T1000 (cell line): ENCODE results near the gene GOLGA6A.
"Not testable (repeated sequence)": the region's sequence is repeated elsewhere in the genome, so short reads cannot be mapped to it uniquely, and the experiment has no call there.

Experiments
- DNase-seq: peaks from one replicate; lab custom pipeline; 2025; ENCODE audit warnings: mixed read lengths; lab: John Stamatoyannopoulos, UW

The GOLGA6A gene

GRCh38 chr15:74082450-74082849 is at the start of gene GOLGA6A:
GOLGA6A (minus strand) TSS chr15:74082550; CDS start chr15:74082509, 41 bp downstream.
- not testable (repeated sequence) for DNase-seq

- no peak for DNase-seq
Measured at GRCh38 chr15:74131628-74132413, 49.5 kb upstream of the GOLGA6A start.

GRCh38 chr15:74130849-74131627 is 48.7 kb upstream of the GOLGA6A start:
- no peak for DNase-seq

GRCh38 chr15:74130155-74130848 is 48.0 kb upstream of the GOLGA6A start, which contains the start of gene ISLR2:
ISLR2 (plus strand) TSS chr15:74130586; CDS start chr15:74132755, 2,169 bp downstream.
- no peak for DNase-seq

GRCh38 chr15:74129586-74130154 is 47.3 kb upstream of the GOLGA6A start:
- DNase-seq, result no peak

GRCh38 chr15:74128785-74129585 is 46.6 kb upstream of the GOLGA6A start:
- DNase-seq, result no peak

- no peak for DNase-seq
Measured at GRCh38 chr15:74127954-74128784, 45.8 kb upstream of the GOLGA6A start.

- DNase-seq, result peak; percentile 84
Measured at GRCh38 chr15:74127255-74127953, 45.1 kb upstream of the GOLGA6A start.

- no peak for DNase-seq
Measured at GRCh38 chr15:74124759-74125158, 42.4 kb upstream of the GOLGA6A start.

- no peak for DNase-seq
Measured at GRCh38 chr15:74124196-74124595, 41.8 kb upstream of the GOLGA6A start.

- no peak for DNase-seq
Measured at GRCh38 chr15:74123658-74124057, 41.3 kb upstream of the GOLGA6A start.

- DNase-seq, result no peak
Measured at GRCh38 chr15:74123131-74123429, 40.7 kb upstream of the GOLGA6A start.

GRCh38 chr15:74122403-74123130 is 40.2 kb upstream of the GOLGA6A start:
- DNase-seq, result no peak

GRCh38 chr15:74121858-74122257 is 39.5 kb upstream of the GOLGA6A start:
- no peak for DNase-seq

- DNase-seq, result no peak
Measured at GRCh38 chr15:74121039-74121438, 38.7 kb upstream of the GOLGA6A start.

- no peak for DNase-seq
Measured at GRCh38 chr15:74120426-74120825, 38.1 kb upstream of the GOLGA6A start.

- DNase-seq, result no peak
Measured at GRCh38 chr15:74109713-74110112, 27.4 kb upstream of the GOLGA6A start.

- not testable (repeated sequence) for DNase-seq
Measured at GRCh38 chr15:74108611-74109010, 26.3 kb upstream of the GOLGA6A start.

- DNase-seq, result no peak
Measured at GRCh38 chr15:74108111-74108510, 25.8 kb upstream of the GOLGA6A start.
